Sigmoid colon (tissue), 4 donors: ENCODE data around the gene KRTAP10-11.

Experiments used
- EP300 ChIP-seq, 4 donors: sonication (generic); formaldehyde crosslinking; IDR thresholded peaks; one replicate each; pipeline ENCODE4 v1.6.1; 2017; ENCODE audit warnings: antibody characterized with exemption in 4 of 4
- POLR2A ChIP-seq, 2 donors: fragments of 450-650 bp; IDR thresholded peaks; one replicate each; pipeline ENCODE4 v1.6.1; 2016; ENCODE audit warnings: antibody characterized with exemption in 2 of 2, mild to moderate bottlenecking in 2 of 2, moderate library complexity in 2 of 2
- POLR2AphosphoS5 ChIP-seq, 4 donors: sonication (generic); formaldehyde crosslinking; IDR thresholded peaks; one replicate each; pipeline ENCODE4 v1.6.1; 2017; ENCODE audit warnings: antibody characterized with exemption in 4 of 4
- TF ChIP-seq, protein P1 (sequence below), 4 experiments: fragments of 450-650 bp in 3 of 4; fragments of 200-600 bp in 1 of 4; IDR thresholded peaks; one replicate each; pipeline ENCODE4 v1.5.1; 2016 to 2019; ENCODE audit warnings: antibody characterized with exemption in 4 of 4, mild to moderate bottlenecking in 3 of 4, moderate library complexity in 2 of 4

DNA sequence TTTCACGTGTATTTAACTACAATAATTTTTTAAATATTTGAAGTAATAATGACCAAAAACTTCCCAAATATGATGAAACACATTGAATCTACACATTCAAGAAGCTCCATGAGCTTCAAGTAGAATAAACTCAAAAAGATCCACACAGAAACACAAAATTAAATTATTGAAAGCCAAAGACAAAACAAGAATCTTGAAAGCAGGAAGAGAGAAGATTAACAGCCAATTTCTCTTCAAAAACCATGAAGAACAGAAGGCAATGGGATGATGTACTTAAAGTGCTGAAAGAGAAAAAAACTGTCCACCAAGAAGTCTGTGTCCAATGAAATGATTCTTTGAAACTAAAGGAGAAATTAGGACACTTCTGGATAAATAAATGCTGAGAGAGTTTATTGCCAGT is 14.1 kb upstream of the KRTAP10-11 start:
- TF ChIP-seq, protein P1, sequence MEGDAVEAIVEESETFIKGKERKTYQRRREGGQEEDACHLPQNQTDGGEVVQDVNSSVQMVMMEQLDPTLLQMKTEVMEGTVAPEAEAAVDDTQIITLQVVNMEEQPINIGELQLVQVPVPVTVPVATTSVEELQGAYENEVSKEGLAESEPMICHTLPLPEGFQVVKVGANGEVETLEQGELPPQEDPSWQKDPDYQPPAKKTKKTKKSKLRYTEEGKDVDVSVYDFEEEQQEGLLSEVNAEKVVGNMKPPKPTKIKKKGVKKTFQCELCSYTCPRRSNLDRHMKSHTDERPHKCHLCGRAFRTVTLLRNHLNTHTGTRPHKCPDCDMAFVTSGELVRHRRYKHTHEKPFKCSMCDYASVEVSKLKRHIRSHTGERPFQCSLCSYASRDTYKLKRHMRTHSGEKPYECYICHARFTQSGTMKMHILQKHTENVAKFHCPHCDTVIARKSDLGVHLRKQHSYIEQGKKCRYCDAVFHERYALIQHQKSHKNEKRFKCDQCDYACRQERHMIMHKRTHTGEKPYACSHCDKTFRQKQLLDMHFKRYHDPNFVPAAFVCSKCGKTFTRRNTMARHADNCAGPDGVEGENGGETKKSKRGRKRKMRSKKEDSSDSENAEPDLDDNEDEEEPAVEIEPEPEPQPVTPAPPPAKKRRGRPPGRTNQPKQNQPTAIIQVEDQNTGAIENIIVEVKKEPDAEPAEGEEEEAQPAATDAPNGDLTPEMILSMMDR (IDR thresholded peaks at IDR 0.05) = no peak
- TF ChIP-seq POLR2A (IDR thresholded peaks at IDR 0.05) = no peak
- no peak for TF ChIP-seq POLR2AphosphoS5 (IDR thresholded peaks at IDR 0.05)
- TF ChIP-seq EP300 (IDR thresholded peaks at IDR 0.05) = no peak
